22Rv1 (cell line): ENCODE data around the gene MED26.

Experiments used
- CTCF ChIP-seq: fragments of 450-650 bp; IDR thresholded peaks from 2 replicates; pipeline ENCODE4 v1.5.1; 2017; ENCODE audit warnings: mild to moderate bottlenecking
- ZFX ChIP-seq: fragments of 450-650 bp; IDR thresholded peaks from 2 replicates; pipeline ENCODE4 v1.6.1; 2017; ENCODE audit warnings: antibody characterized with exemption, borderline replicate concordance

GRCh38 chr19:16628183-16628983 is at the start of gene MED26:
- TF ChIP-seq CTCF (0 out of 2 replicates have a peak, but pooled peaks have one; percentile 1), ZFX (no peak)
